Measurements from ENCODE around the gene GXYLT1.

DNA sequence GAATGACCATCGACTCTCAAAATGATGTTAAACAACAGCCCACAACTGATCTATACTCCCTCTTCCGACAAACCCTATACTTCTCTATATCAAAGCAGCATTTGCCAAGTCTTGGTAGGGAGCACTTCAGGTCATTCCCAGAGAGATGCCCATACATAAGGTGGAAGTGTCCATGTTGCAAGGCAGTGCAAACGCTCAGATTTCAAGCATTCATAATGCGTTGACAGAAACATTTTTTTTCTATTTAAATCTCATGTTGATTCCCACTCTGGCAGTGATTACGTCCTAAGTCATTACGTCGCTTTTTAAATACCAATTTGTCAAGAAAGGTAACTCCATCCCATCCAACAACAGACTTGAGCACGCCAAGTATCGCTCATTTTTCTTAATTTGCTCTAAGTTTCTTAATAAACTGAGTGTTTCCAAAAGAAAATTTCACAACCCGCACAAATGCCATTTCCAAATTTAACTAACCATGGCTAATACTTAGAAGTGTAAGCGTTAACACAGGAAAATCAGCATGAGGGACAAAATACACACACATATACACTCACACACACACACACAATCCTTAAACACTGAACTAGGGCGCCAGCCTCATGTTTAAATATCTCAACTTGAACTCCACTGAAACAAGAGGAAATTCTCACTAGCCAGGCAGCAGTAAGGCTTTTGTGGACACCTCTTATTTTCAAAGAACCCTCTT, 1.1 kb downstream of the GXYLT1 start:
- TF ChIP-seq, protein P1, sequence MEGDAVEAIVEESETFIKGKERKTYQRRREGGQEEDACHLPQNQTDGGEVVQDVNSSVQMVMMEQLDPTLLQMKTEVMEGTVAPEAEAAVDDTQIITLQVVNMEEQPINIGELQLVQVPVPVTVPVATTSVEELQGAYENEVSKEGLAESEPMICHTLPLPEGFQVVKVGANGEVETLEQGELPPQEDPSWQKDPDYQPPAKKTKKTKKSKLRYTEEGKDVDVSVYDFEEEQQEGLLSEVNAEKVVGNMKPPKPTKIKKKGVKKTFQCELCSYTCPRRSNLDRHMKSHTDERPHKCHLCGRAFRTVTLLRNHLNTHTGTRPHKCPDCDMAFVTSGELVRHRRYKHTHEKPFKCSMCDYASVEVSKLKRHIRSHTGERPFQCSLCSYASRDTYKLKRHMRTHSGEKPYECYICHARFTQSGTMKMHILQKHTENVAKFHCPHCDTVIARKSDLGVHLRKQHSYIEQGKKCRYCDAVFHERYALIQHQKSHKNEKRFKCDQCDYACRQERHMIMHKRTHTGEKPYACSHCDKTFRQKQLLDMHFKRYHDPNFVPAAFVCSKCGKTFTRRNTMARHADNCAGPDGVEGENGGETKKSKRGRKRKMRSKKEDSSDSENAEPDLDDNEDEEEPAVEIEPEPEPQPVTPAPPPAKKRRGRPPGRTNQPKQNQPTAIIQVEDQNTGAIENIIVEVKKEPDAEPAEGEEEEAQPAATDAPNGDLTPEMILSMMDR (IDR thresholded peaks at IDR 0.05; ENCODE audit: low read depth, low read length) = no peak
- no peak for TF ChIP-seq EZH2phosphoT487 (IDR thresholded peaks at IDR 0.05; ENCODE audit: low read depth)

All from OCI-LY3 (cell line).